ENCODE data around the gene C14orf180.

- no peak for TF ChIP-seq CTCF (IDR thresholded peaks at IDR 0.05)
- TF ChIP-seq EZH2 (IDR thresholded peaks at IDR 0.05) = no peak
Measured at GRCh38 chr14:104560586-104560945, 19.0 kb upstream of the C14orf180 start.

All from neural progenitor cell (in vitro differentiated cells).